HG03103 (cell line): Measurements from ENCODE around the gene KIRREL1.

ENCODE experiments used
- ATAC-seq: cut with Tn5 transposase; IDR thresholded peaks from one replicate; pipeline ENCODE4 v1.9.1; 2021; ENCODE audit warnings: low read depth; ENCODE audit not compliant: unreplicated experiment

Gene KIRREL1

GRCh38 chr1:157971769-157972168 is 21.7 kb upstream of the KIRREL1 start:
- no peak for ATAC-seq

- ATAC-seq, result no peak
These were observed 18.1 kb upstream of the KIRREL1 start for GRCh38 chr1:157975228-157975950.

- ATAC-seq, result no peak
These were observed 16.6 kb upstream of the KIRREL1 start for GRCh38 chr1:157976888-157977287.

- ATAC-seq, result no peak
These were observed 14.7 kb upstream of the KIRREL1 start for GRCh38 chr1:157978586-157979403.

- ATAC-seq, result no peak
These were observed 11.3 kb upstream of the KIRREL1 start for GRCh38 chr1:157982136-157982535.

GRCh38 chr1:157983787-157984186 is 9.7 kb upstream of the KIRREL1 start:
- ATAC-seq, result no peak

- ATAC-seq, result no peak
These were observed 9.0 kb upstream of the KIRREL1 start for GRCh38 chr1:157984469-157984868.

GRCh38 chr1:157985473-157985872 is 8.0 kb upstream of the KIRREL1 start:
- ATAC-seq, result no peak

GRCh38 chr1:157988002-157988401 is 5.4 kb upstream of the KIRREL1 start:
- no peak for ATAC-seq

- ATAC-seq, result no peak
These were observed 1.2 kb upstream of the KIRREL1 start for GRCh38 chr1:157992031-157992832.

GRCh38 chr1:157992833-157993146 is 655 bp upstream of the KIRREL1 start:
- no peak for ATAC-seq

- no peak for ATAC-seq
These were observed 617 bp downstream of the KIRREL1 start for GRCh38 chr1:157993918-157994605.

GRCh38 chr1:157994704-157995582 is 1.5 kb downstream of the KIRREL1 start:
- no peak for ATAC-seq

- no peak for ATAC-seq
These were observed 2.2 kb downstream of the KIRREL1 start for GRCh38 chr1:157995583-157996169.

- no peak for ATAC-seq
These were observed 3.0 kb downstream of the KIRREL1 start for GRCh38 chr1:157996433-157996832.

- ATAC-seq, result no peak
These were observed 7.1 kb downstream of the KIRREL1 start for GRCh38 chr1:158000507-158000906.

GRCh38 chr1:158002022-158002630 is 8.7 kb downstream of the KIRREL1 start:
- no peak for ATAC-seq

- no peak for ATAC-seq
These were observed 9.4 kb downstream of the KIRREL1 start for GRCh38 chr1:158002631-158003405.
